Measurements from ENCODE around the gene AP3S2. TPM values are rescaled to one million over a fixed set of nuclear protein-coding genes. Genes with fewer than 3 reads are reported as not detected.

Gene AP3S2
- total and polyA plus RNA-seq, 4 donors: 8.4 to 73.5 (median 25.9) TPM

- Histone ChIP-seq H3K27ac (ENCODE audit: low read depth in 1 of 2, low read length in 2 of 2) (no peak overlapping the region), H3K4me1 (ENCODE audit: control insufficient read depth in 4 of 4, insufficient read depth in 4 of 4, low read length in 3 of 4) (peaks cover 0 to 8% (median 1%) of the 10 kb centered on the region in 4 donors), H3K36me3 (ENCODE audit: control insufficient read depth in 4 of 4, insufficient read depth in 3 of 4, low read depth in 1 of 4, low read length in 3 of 4) (peaks cover 1 to 24% (median 14%) of the 10 kb centered on the region in 4 donors), H3K4me3 (ENCODE audit: low read depth in 1 of 3, low read length in 3 of 3) (no peak overlapping the region), H3K27me3 (ENCODE audit: control insufficient read depth in 4 of 4, insufficient read depth in 4 of 4, low read length in 3 of 4) (no peaks in the 10 kb centered on the region), H3K9ac (ENCODE audit: low read depth in 1 of 2, low read length in 2 of 2) (no peak overlapping the region), H3K9me3 (ENCODE audit: control insufficient read depth in 4 of 4, low read length in 3 of 4) (no peaks in the 10 kb centered on the region)
- WGBS: 94% methylated on average over 6 of the region's 6 CpGs
- no peak for TF ChIP-seq HNF4A (conservative IDR thresholded peaks at IDR 0.05)
- no peak for TF ChIP-seq RAD21 (IDR thresholded peaks at IDR 0.05)
- no peak for DNase-seq (ENCODE audit: low spot score)
Measured at GRCh38 chr15:89875741-89876140, 18.1 kb downstream of the AP3S2 start.

- 27% methylated on average over 10 of the region's 10 CpGs for WGBS
- Histone ChIP-seq H3K36me3 (ENCODE audit: control insufficient read depth in 4 of 4, insufficient read depth in 3 of 4, low read depth in 1 of 4, low read length in 3 of 4) (peaks cover 1 to 23% (median 13%) of the 10 kb centered on the region in 4 donors), H3K27me3 (ENCODE audit: control insufficient read depth in 4 of 4, insufficient read depth in 4 of 4, low read length in 3 of 4) (no peaks in the 10 kb centered on the region), H3K9ac (ENCODE audit: low read depth in 1 of 2, low read length in 2 of 2) (no peak overlapping the region), H3K27ac (ENCODE audit: low read depth in 1 of 2, low read length in 2 of 2) (no peak overlapping the region), H3K4me1 (ENCODE audit: control insufficient read depth in 4 of 4, insufficient read depth in 4 of 4, low read length in 3 of 4) (peaks cover 3 to 14% (median 6%) of the 10 kb centered on the region in 4 donors), H3K4me3 (ENCODE audit: low read depth in 1 of 3, low read length in 3 of 3) (no peak overlapping the region), H3K9me3 (ENCODE audit: control insufficient read depth in 4 of 4, low read length in 3 of 4) (no peaks in the 10 kb centered on the region)
- DNase-seq (ENCODE audit: low spot score): peak; percentile 83
- TF ChIP-seq FOXA2 (IDR thresholded peaks at IDR 0.05) (no peak), MAX (IDR thresholded peaks at IDR 0.05) (peak; percentile 65), RAD21 (IDR thresholded peaks at IDR 0.05) (peak; percentile 93 to 95), NR2F2 (IDR thresholded peaks at IDR 0.05) (no peak), GABPA (IDR thresholded peaks at IDR 0.05 in 1 of 2, conservative IDR thresholded peaks at IDR 0.05 in 1 of 2) (no peak), CTCF (IDR thresholded peaks at IDR 0.05; ENCODE audit: low read depth, low read length, missing input control) (peak; percentile 90)
Measured at GRCh38 chr15:89874926-89875564, 18.7 kb downstream of the AP3S2 start.

GRCh38 chr15:89870688-89871288 lies 23.0 kb downstream of the AP3S2 start:
- peaks cover 6 to 19% (median 11%) of the 10 kb centered on the region in 4 donors for H3K4me1 ChIP-seq (ENCODE audit: control insufficient read depth in 4 of 4, insufficient read depth in 4 of 4, low read length in 3 of 4)
- peaks cover 0 to 5% (median under 1%) of the 10 kb centered on the region in 4 donors for H3K36me3 ChIP-seq (ENCODE audit: control insufficient read depth in 4 of 4, insufficient read depth in 3 of 4, low read depth in 1 of 4, low read length in 3 of 4)
- DNase-seq (ENCODE audit: low spot score): no peak
- no peak overlapping the region for H3K4me3 ChIP-seq (ENCODE audit: low read depth in 1 of 3, low read length in 3 of 3)
- no peaks in the 10 kb centered on the region for H3K9me3 ChIP-seq (ENCODE audit: control insufficient read depth in 4 of 4, low read length in 3 of 4)
- H3K27ac ChIP-seq (ENCODE audit: low read depth in 1 of 2, low read length in 2 of 2): peak overlapping the region in 1 of 2 donors; percentile 13
- TF ChIP-seq HNF4A (conservative IDR thresholded peaks at IDR 0.05) (peak; percentile 37 to 38), MAX (IDR thresholded peaks at IDR 0.05) (peak; percentile 22), REST (IDR thresholded peaks at IDR 0.05) (no peak), RXRA (IDR thresholded peaks at IDR 0.05) (peak; percentile 17 to 28), TAF1 (conservative IDR thresholded peaks at IDR 0.05) (no peak), NR2F2 (IDR thresholded peaks at IDR 0.05) (no peak), FOXA2 (IDR thresholded peaks at IDR 0.05) (peak; percentile 68), EGR1 (IDR thresholded peaks at IDR 0.05; ENCODE audit: low read depth in 2 of 2) (no peak), ZBTB33 (IDR thresholded peaks at IDR 0.05) (no peak), YY1 (IDR thresholded peaks at IDR 0.05) (peak; percentile 70), GABPA (IDR thresholded peaks at IDR 0.05 in 1 of 2, conservative IDR thresholded peaks at IDR 0.05 in 1 of 2) (no peak), JUND (IDR thresholded peaks at IDR 0.05) (no peak), ATF3 (IDR thresholded peaks at IDR 0.05) (no peak), HNF4G (IDR thresholded peaks at IDR 0.05) (no peak), SP1 (IDR thresholded peaks at IDR 0.05) (no peak), FOXA1 (IDR thresholded peaks at IDR 0.05) (no peak)
- no peak overlapping the region for H3K9ac ChIP-seq (ENCODE audit: low read depth in 1 of 2, low read length in 2 of 2)
- 81% methylated on average over 4 of the region's 4 CpGs for WGBS
- no peaks in the 10 kb centered on the region for H3K27me3 ChIP-seq (ENCODE audit: control insufficient read depth in 4 of 4, insufficient read depth in 4 of 4, low read length in 3 of 4)
